ENCODE measurements around the gene NDUFB10. TPM values are rescaled to one million over a fixed set of nuclear protein-coding genes. Genes with fewer than 3 reads are reported as not detected.

NDUFB10 gene
- polyA plus RNA-seq, 1 donor: 145 TPM

DNA sequence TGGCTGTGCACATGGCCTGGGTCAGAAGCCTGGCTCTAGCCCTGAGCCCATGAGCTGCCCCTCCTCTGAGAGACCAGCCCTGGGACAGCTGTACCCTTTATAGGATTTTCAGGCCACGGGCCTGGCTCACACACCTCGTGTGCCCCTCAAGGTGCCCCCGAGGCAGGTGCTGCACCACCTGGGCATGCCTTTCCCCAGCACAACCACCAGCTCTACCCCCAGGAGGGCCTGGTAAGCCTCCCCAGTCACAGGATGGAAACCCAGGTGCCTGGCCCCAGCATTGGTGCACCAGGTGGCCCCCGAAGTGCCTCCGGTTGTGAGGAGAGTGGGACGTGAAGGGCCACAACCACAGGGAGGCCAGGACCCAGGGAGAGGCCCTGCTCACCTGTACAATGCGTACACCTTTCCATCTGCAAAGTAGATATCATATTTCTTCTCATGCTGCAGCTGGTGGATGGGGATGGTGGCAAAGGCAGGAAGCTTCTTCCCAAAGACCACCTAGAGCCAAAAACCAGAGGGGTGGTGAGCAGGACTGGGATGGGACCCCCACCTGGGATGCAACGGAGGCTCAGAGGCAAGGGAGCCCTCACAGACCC is 44.0 kb downstream of the NDUFB10 start:
- DNase-seq: no peak

GRCh38 chr16:2003827-2004641 is 44.7 kb downstream of the NDUFB10 start:
- DNase-seq: peak; percentile 86

- DNase-seq: no peak
These were observed 45.6 kb downstream of the NDUFB10 start for GRCh38 chr16:2004795-2005517.

DNA sequence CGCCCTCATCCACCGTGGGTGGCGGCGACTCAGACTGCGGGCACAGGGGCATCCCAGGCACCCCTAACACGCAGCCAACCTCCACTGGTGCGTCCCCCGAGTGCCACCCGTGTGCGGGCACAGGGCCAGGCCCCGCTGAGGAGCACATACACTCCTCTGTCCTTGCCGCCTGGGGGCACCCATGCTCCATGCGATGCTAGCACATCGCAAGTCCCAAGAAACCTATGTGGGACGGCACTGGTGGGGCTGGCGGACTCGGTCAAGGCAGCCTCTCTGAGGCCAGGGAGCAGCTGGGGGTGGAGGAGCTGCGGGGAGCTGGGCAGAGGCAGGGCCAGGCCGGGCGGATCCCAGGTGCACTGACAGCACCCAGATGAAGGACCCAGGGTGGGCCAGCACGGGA is 46.3 kb downstream of the NDUFB10 start:
- no peak for DNase-seq

- no peak for DNase-seq
These were observed 47.0 kb downstream of the NDUFB10 start for GRCh38 chr16:2006317-2006716.

DNA sequence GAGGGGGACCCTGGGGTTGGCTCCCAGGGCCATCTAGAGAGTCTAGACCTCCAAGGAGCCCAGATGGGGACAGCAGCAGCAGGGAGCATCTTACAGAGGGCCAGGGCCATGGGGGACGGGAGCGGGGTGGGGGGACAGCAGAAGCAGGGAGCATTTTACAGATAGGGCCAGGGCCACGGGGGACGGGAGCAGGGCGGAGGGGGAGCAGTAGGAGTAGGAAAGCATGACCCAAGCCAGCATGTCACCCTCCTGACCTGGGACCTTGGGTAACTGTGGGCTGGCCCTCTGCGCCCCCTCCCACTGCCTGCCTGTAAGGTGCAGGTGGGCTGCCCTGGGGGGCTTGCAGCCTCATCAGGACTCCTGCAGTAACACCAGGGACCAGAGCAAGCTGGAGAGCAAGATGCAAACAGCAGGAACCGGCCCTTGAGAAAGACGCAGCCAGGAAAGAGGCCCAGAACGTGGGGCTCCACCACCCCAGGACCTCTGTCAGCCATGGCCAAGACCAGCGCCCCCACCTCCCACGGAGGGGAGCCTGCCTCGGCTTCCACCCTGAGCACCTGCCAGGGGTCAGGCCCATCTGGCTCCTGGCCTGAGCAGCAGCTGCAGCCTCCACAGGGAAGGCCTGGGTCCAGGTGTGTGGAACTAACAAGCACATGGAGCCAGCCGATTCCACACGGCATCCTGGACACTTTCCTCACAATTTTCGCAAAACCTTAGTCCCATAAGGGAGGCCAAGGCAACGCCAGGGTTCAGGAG is 47.9 kb downstream of the NDUFB10 start:
- DNase-seq: no peak

DNA sequence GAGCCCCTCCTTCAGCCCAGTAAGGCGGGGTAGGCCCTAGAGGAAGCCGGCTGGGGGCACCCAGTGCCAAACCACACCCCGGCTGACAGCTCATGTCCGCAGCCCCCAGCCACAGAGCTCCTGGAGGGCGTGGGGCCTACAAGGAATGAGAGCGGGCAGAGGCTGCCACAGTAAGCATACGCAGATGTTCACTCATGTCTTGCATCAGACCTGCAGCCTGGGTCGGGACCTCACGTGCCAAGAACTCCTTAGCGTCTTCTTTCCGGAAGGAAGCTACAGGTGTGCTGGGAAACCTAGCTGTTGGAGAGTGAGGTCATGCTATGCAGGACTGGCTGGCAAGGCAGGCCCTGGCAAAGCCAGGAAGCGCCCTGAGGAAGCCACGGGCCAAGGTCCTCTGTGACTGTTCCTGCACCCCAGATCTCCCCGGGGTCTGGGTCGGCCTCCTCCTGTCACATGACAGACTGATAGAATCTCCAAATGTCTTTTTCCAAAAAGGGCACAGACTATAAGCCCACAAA is 48.7 kb downstream of the NDUFB10 start:
- no peak for DNase-seq

DNA sequence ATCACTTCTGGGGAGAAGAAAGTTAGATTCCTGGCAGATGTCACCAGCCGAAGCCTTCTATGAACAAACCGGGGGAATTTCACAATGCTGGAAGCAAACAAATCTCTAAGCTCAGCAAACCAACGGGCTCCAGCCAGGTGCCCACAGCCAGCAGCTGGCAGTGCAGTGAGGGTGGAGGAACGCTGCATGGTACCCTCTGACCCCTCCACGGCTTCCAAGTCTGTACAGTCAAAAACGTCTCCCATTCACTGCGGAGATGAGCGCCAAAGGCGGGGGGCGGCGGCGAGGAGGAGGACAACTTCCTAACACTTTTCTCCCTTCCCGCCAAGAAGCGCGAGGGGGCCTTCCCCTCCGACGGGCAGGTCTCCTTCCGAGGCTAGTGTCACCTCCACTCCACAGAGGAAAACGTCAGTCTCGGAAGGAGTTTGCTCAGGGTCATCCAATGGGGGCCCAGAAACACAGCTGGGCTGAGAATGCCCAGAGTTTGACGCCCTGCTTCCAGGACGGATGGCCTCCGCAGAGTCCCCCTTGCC is 49.4 kb downstream of the NDUFB10 start:
- DNase-seq: no peak

- DNase-seq: no peak
These were observed 49.9 kb downstream of the NDUFB10 start for GRCh38 chr16:2009164-2009711.

DNA sequence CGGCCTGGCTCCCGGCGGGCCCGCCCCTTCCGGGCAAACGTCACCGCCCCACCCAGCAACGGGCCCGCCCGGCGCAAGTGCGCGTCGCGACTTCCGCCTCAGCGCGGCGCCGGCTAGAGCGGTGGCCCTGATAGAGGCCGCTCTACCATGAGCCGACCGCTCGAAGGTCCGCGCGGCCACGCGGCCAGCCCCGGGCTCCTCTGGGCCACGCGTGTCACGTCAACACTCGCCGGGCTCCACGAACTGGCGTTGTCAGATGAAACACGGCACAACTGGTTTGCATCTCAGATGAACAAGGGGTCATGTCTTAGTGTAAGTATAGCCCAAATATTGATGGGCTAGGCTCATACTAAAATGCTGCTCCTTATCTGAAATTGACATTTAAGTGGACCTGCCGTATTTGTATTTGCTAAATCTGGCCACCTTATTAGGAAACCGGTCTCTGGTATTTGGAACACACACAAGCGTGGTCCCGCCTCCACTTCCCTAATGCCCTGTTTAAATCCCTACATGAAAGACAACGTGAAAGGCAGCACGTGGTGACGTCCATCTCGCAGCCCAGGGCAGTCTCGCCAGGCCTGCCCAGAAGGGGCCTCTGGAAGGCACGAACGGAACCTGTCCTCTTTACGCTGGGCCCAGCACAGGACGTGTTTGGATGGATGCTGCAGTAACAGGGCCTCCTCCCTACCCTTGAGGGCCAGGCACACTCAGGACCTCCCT is 50.6 kb downstream of the NDUFB10 start, which contains the start of gene ZNF598:
ZNF598 (minus strand) TSS at position 31 of the 720 bp plus-strand sequence.
- DNase-seq: peak; percentile 91

Other genes with a start within 250 kb of the NDUFB10 start
- gene NME3, start 188.0 kb upstream of the NDUFB10 start, polyA plus RNA-seq (ENCODE audit: insufficient read length): 22.8 TPM
- gene EME2, start 186.7 kb upstream of the NDUFB10 start, polyA plus RNA-seq (ENCODE audit: insufficient read length): 7.2 TPM
- 45.8 TPM for gene MRPS34, start 186.4 kb upstream of the NDUFB10 start, polyA plus RNA-seq (ENCODE audit: insufficient read length)
- 30.5 TPM for gene SPSB3, start 177.0 kb upstream of the NDUFB10 start, polyA plus RNA-seq (ENCODE audit: insufficient read length)
- gene NUBP2, start 176.6 kb upstream of the NDUFB10 start, polyA plus RNA-seq (ENCODE audit: insufficient read length): 48.7 TPM
- gene IGFALS, start 165.8 kb upstream of the NDUFB10 start, polyA plus RNA-seq (ENCODE audit: insufficient read length): 0.52 TPM
- gene HAGH, start 132.7 kb upstream of the NDUFB10 start, polyA plus RNA-seq (ENCODE audit: insufficient read length): 44.7 TPM
- gene FAHD1, start 132.3 kb upstream of the NDUFB10 start, polyA plus RNA-seq (ENCODE audit: insufficient read length): 21.2 TPM
- gene MEIOB, start 87.4 kb upstream of the NDUFB10 start, polyA plus RNA-seq (ENCODE audit: insufficient read length): 0.26 TPM
- gene HS3ST6, start 41.1 kb upstream of the NDUFB10 start, polyA plus RNA-seq (ENCODE audit: insufficient read length): 0.21 TPM
- gene MSRB1, start 16.3 kb upstream of the NDUFB10 start, polyA plus RNA-seq (ENCODE audit: insufficient read length): 39.0 TPM
- gene RPL3L, start 4.8 kb upstream of the NDUFB10 start, polyA plus RNA-seq (ENCODE audit: insufficient read length): 72.5 TPM
- 3,719 TPM for gene RPS2, start 5.3 kb downstream of the NDUFB10 start, polyA plus RNA-seq (ENCODE audit: insufficient read length)
- gene RNF151, start 7.3 kb downstream of the NDUFB10 start, polyA plus RNA-seq (ENCODE audit: insufficient read length): not detected
- 34.3 TPM for gene TBL3, start 12.5 kb downstream of the NDUFB10 start, polyA plus RNA-seq (ENCODE audit: insufficient read length)
- gene NOXO1, start 21.9 kb downstream of the NDUFB10 start, polyA plus RNA-seq (ENCODE audit: insufficient read length): 1.3 TPM
- 20.2 TPM for gene GFER, start 24.7 kb downstream of the NDUFB10 start, polyA plus RNA-seq (ENCODE audit: insufficient read length)
- gene SYNGR3, start 30.4 kb downstream of the NDUFB10 start, polyA plus RNA-seq (ENCODE audit: insufficient read length): 2.1 TPM
- 32.1 TPM for gene ZNF598, start 50.3 kb downstream of the NDUFB10 start, polyA plus RNA-seq (ENCODE audit: insufficient read length)
- 0.72 TPM for gene NPW, start 60.2 kb downstream of the NDUFB10 start, polyA plus RNA-seq (ENCODE audit: insufficient read length)
- 47.8 TPM for gene NHERF2, start 67.4 kb downstream of the NDUFB10 start, polyA plus RNA-seq (ENCODE audit: insufficient read length)
- 13.5 TPM for gene NTHL1, start 88.3 kb downstream of the NDUFB10 start, polyA plus RNA-seq (ENCODE audit: insufficient read length)
- 92.4 TPM for gene TSC2, start 88.4 kb downstream of the NDUFB10 start, polyA plus RNA-seq (ENCODE audit: insufficient read length)
- gene PKD1, start 176.4 kb downstream of the NDUFB10 start, polyA plus RNA-seq (ENCODE audit: insufficient read length): 181 TPM
- gene RAB26, start 189.1 kb downstream of the NDUFB10 start, polyA plus RNA-seq (ENCODE audit: insufficient read length): 0.92 TPM
- 46.7 TPM for gene TRAF7, start 196.2 kb downstream of the NDUFB10 start, polyA plus RNA-seq (ENCODE audit: insufficient read length)
- gene CASKIN1, start 237.1 kb downstream of the NDUFB10 start, polyA plus RNA-seq (ENCODE audit: insufficient read length): 3.1 TPM
- gene MLST8, start 245.9 kb downstream of the NDUFB10 start, polyA plus RNA-seq (ENCODE audit: insufficient read length): 41.0 TPM